HG03064 (cell line): ENCODE data around the gene KCNJ10.
"Not testable (repeated sequence)": the region's sequence is repeated elsewhere in the genome, so short reads cannot be mapped to it uniquely, and the experiment has no call there.

Source experiments
- ATAC-seq: cut with Tn5 transposase; IDR thresholded peaks from one replicate; pipeline ENCODE4 v1.9.1; 2021; ENCODE audit warnings: low read depth; ENCODE audit not compliant: unreplicated experiment

The KCNJ10 gene

GRCh38 chr1:160069460-160070231, at the start of gene KCNJ10:
Gene KCNJ10, minus strand, starts transcription at chr1:160070160. Its CDS starts 27,628 bp downstream, at chr1:160042532.
- ATAC-seq: no peak

GRCh38 chr1:160118928-160119327, 49.0 kb upstream of the KCNJ10 start:
- no peak for ATAC-seq

GRCh38 chr1:160117709-160118183, 47.8 kb upstream of the KCNJ10 start:
- ATAC-seq: no peak

GRCh38 chr1:160117300-160117699, 47.3 kb upstream of the KCNJ10 start:
- ATAC-seq: no peak

GRCh38 chr1:160116283-160117147, 46.6 kb upstream of the KCNJ10 start:
- no peak for ATAC-seq

- no peak for ATAC-seq
Observed at GRCh38 chr1:160115545-160116282, 45.8 kb upstream of the KCNJ10 start, which contains the start of gene ATP1A2. Gene ATP1A2, plus strand, starts transcription at chr1:160115759. Its CDS starts 103 bp downstream, at chr1:160115862.

GRCh38 chr1:160114085-160114484, 44.1 kb upstream of the KCNJ10 start:
- ATAC-seq: no peak

GRCh38 chr1:160113407-160113806, 43.4 kb upstream of the KCNJ10 start:
- ATAC-seq: no peak

GRCh38 chr1:160112357-160112756, 42.4 kb upstream of the KCNJ10 start:
- ATAC-seq: no peak

GRCh38 chr1:160111462-160111861, 41.5 kb upstream of the KCNJ10 start:
- ATAC-seq: not testable (repeated sequence)

- ATAC-seq: no peak
Observed at GRCh38 chr1:160109686-160110085, 39.7 kb upstream of the KCNJ10 start.

GRCh38 chr1:160108888-160109662, 39.1 kb upstream of the KCNJ10 start:
- ATAC-seq: no peak

GRCh38 chr1:160107512-160107911, 37.6 kb upstream of the KCNJ10 start:
- no peak for ATAC-seq

GRCh38 chr1:160105155-160105554, 35.2 kb upstream of the KCNJ10 start:
- ATAC-seq: no peak

GRCh38 chr1:160104486-160104885, 34.5 kb upstream of the KCNJ10 start:
- ATAC-seq: no peak

- ATAC-seq: no peak
Observed at GRCh38 chr1:160103658-160104408, 33.9 kb upstream of the KCNJ10 start.

GRCh38 chr1:160101717-160102522, 32.0 kb upstream of the KCNJ10 start:
- ATAC-seq: no peak

GRCh38 chr1:160101037-160101716, 31.2 kb upstream of the KCNJ10 start:
- ATAC-seq: no peak
